ENCODE results near the gene LHFPL4. TPM values are rescaled to one million over a fixed set of nuclear protein-coding genes. Genes with fewer than 3 reads are reported as not detected.
A peak's percentile ranks its signal among the peaks of the same experiment; 100 is the strongest.
"Not testable (repeated sequence)": the region's sequence is repeated elsewhere in the genome, so short reads cannot be mapped to it uniquely, and the experiment has no call there.

The LHFPL4 gene
- polyA plus RNA-seq, 3 donors = not detected

GRCh38 chr3:9602620-9603019 is 49.0 kb upstream of the LHFPL4 start:
- TF ChIP-seq, protein P1, sequence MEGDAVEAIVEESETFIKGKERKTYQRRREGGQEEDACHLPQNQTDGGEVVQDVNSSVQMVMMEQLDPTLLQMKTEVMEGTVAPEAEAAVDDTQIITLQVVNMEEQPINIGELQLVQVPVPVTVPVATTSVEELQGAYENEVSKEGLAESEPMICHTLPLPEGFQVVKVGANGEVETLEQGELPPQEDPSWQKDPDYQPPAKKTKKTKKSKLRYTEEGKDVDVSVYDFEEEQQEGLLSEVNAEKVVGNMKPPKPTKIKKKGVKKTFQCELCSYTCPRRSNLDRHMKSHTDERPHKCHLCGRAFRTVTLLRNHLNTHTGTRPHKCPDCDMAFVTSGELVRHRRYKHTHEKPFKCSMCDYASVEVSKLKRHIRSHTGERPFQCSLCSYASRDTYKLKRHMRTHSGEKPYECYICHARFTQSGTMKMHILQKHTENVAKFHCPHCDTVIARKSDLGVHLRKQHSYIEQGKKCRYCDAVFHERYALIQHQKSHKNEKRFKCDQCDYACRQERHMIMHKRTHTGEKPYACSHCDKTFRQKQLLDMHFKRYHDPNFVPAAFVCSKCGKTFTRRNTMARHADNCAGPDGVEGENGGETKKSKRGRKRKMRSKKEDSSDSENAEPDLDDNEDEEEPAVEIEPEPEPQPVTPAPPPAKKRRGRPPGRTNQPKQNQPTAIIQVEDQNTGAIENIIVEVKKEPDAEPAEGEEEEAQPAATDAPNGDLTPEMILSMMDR (IDR thresholded peaks at IDR 0.05) = no peak
- Mint-ChIP-seq H3K27ac (no peak overlapping the region), H3K36me3 (peaks cover 0 to 2% of the 10 kb centered on the region in 2 donors), H3K4me1 (peaks cover 7% of the 10 kb centered on the region), H3K27me3 (ENCODE audit: low read depth in 3 of 3) (peaks cover 31 to 48% (median 44%) of the 10 kb centered on the region in 3 donors), H3K4me3 (no peak overlapping the region), H3K9me3 (peaks cover 12 to 66% (median 53%) of the 10 kb centered on the region in 7 donors)
- H3K4me3 ChIP-seq (replicated peaks in 1 of 3; ENCODE audit: low read depth in 2 of 3, low read length in 3 of 3) = no peak overlapping the region
- no peaks in the 10 kb centered on the region for H3K36me3 ChIP-seq (replicated peaks in 1 of 2; ENCODE audit: control insufficient read depth in 1 of 2, insufficient read depth in 2 of 2, low read length in 2 of 2)
- no peak overlapping the region for H3K9ac ChIP-seq (ENCODE audit: insufficient read depth, low read length, poor library complexity, severe bottlenecking)
- peaks cover 9 to 30% of the 10 kb centered on the region in 2 donors for H3K27me3 ChIP-seq (ENCODE audit: control insufficient read depth in 2 of 2, insufficient read depth in 2 of 2, low read length in 2 of 2)
- no peak overlapping the region for H3K27ac ChIP-seq (ENCODE audit: low read depth in 1 of 2, low read length in 2 of 2)
- DNase-seq = no peak
- no peaks in the 10 kb centered on the region for H3K79me2 ChIP-seq (ENCODE audit: insufficient read depth, low read length)
- intact Hi-C loops (cut with micrococcal nuclease) = no loop called here
- WGBS (ENCODE audit: insufficient coverage) = 83% methylated on average over 3 of the region's 4 CpGs
- no peak overlapping the region for H3K4me2 ChIP-seq (replicated peaks; ENCODE audit: extremely low read depth, low read length, poor library complexity, severe bottlenecking)
- no peak overlapping the region for H2AFZ ChIP-seq (ENCODE audit: insufficient read depth, low read depth, low read length, poor library complexity, severe bottlenecking)
- H3K4me1 ChIP-seq (ENCODE audit: control insufficient read depth in 1 of 2, insufficient read depth in 2 of 2, low read length in 2 of 2) = peaks cover 0 to 6% of the 10 kb centered on the region in 2 donors
- H3K9me3 ChIP-seq (replicated peaks in 1 of 2; ENCODE audit: control insufficient read depth in 1 of 2, insufficient read depth in 1 of 2, low read length in 2 of 2) = peaks cover 22 to 33% of the 10 kb centered on the region in 2 donors
- H4K20me1 ChIP-seq (ENCODE audit: insufficient read depth, low read length) = no peaks in the 10 kb centered on the region

DNA sequence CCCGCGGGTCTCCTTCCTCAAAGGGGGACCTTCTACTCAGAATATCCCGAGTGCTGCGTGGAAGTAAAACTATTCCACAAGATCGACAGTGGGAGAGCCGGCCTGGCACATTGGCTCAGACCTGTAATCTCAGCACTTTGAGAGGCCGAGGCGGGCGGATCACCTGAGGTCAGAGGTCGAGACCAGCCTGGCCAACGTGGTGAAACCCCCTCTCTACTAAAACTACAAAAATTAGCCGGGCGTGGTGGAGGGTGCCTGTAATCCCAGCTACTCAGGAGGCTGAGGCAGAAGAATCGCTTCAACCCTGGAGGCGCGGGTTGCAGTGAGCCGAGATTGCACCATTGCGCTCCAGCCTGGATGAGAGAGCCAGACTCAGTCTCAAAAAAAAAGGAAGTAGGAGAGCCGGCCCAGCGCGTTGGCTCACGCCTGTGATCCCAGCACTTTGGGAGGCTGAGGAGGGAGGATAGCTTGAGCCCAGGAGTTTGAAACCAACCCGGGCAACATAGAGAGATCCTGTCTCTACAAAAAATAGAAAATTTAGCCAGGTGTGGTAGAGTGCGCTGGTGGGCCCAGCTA is 47.5 kb upstream of the LHFPL4 start:
- 70% methylated on average over 13 of the region's 24 CpGs for WGBS (ENCODE audit: insufficient coverage)
- intact Hi-C loops (cut with micrococcal nuclease); H3K36me3 ChIP-seq (replicated peaks in 1 of 2; ENCODE audit: control insufficient read depth in 1 of 2, insufficient read depth in 2 of 2, low read length in 2 of 2); H3K36me3 Mint-ChIP-seq; DNase-seq; H3K79me2 ChIP-seq (ENCODE audit: insufficient read depth, low read length); H3K9ac ChIP-seq (ENCODE audit: insufficient read depth, low read length, poor library complexity, severe bottlenecking); H3K4me3 ChIP-seq (replicated peaks in 1 of 3; ENCODE audit: low read depth in 2 of 3, low read length in 3 of 3); H3K4me2 ChIP-seq (replicated peaks; ENCODE audit: extremely low read depth, low read length, poor library complexity, severe bottlenecking); H3K4me1 ChIP-seq (ENCODE audit: control insufficient read depth in 1 of 2, insufficient read depth in 2 of 2, low read length in 2 of 2); H3K4me1 Mint-ChIP-seq; H2AFZ ChIP-seq (ENCODE audit: insufficient read depth, low read depth, low read length, poor library complexity, severe bottlenecking); H3K27ac ChIP-seq (ENCODE audit: low read depth in 1 of 2, low read length in 2 of 2); H4K20me1 ChIP-seq (ENCODE audit: insufficient read depth, low read length): not testable (repeated sequence)
- peak overlapping the region in 1 of 2 donors; percentile 73 for H3K4me3 Mint-ChIP-seq
- H3K9me3 Mint-ChIP-seq = peaks cover 11 to 58% (median 43%) of the 10 kb centered on the region in 7 donors
- peaks cover 31 to 57% (median 46%) of the 10 kb centered on the region in 3 donors for H3K27me3 Mint-ChIP-seq (ENCODE audit: low read depth in 3 of 3)
- Histone ChIP-seq H3K27me3 (ENCODE audit: control insufficient read depth in 2 of 2, insufficient read depth in 2 of 2, low read length in 2 of 2) (peaks cover 9 to 30% of the 10 kb centered on the region in 2 donors), H3K9me3 (replicated peaks in 1 of 2; ENCODE audit: control insufficient read depth in 1 of 2, insufficient read depth in 1 of 2, low read length in 2 of 2) (peaks cover 22% of the 10 kb centered on the region in 2 donors)
- H3K27ac Mint-ChIP-seq = peak overlapping the region in 1 of 7 donors; percentile 25
